SK-N-SH (cell line): Measurements from ENCODE around the gene GDE1. TPM values are rescaled to one million over a fixed set of nuclear protein-coding genes. Genes with fewer than 3 reads are reported as not detected.

Experiments used
- CTCF ChIA-PET: fragments of 300-600, 350-600 bp; formaldehyde crosslinking; extraction: SDS; loops from one replicate; lab custom pipeline; 2021; lab: Yijun Ruan, JAX
- POLR2A ChIA-PET: fragments of 350-600 bp; sonication (Branson Sonifier 250); formaldehyde crosslinking; extraction: SDS; loops from one replicate; lab custom pipeline; 2020; ENCODE audit warnings: antibody characterized with exemption, inconsistent platforms; lab: Yijun Ruan, JAX
- DNase-seq: peaks from one replicate; pipeline ENCODE4 v3.0.0; 2012
- H2AFZ ChIP-seq: fragments of 200-600 bp; sonication (generic); 2 replicates; pipeline ENCODE4 v1.8.1; 2016; ENCODE audit warnings: antibody characterized with exemption, mild to moderate bottlenecking, low read depth
- H3F3A ChIP-seq: fragments of 200-600 bp; sonication (generic); replicated peaks from 2 replicates; pipeline ENCODE3; 2016; ENCODE audit warnings: antibody characterized with exemption, mild to moderate bottlenecking; ENCODE audit not compliant: insufficient read depth
- H3K27ac ChIP-seq, 2 experiments: fragments of 200-500 bp in 1 of 2; fragments of 200-600 bp in 1 of 2; sonication (Bioruptor generic) in 1 of 2; sonication (generic), shearing (Covaris generic) in 1 of 2; 2 replicates each; pipeline versions ENCODE4 v1.5.1 to v1.6.1; 2014 to 2016; ENCODE audit warnings: low read depth in 2 of 2, inconsistent platforms in 1 of 2, low read length in 1 of 2, mild to moderate bottlenecking in 1 of 2, mixed read lengths in 1 of 2
- H3K27me3 ChIP-seq: fragments of 200-600 bp; sonication (generic), shearing (Covaris generic); 2 replicates; pipeline ENCODE4 v1.6.1; 2016; ENCODE audit warnings: mixed run types; ENCODE audit not compliant: insufficient read depth
- H3K36me3 ChIP-seq, 2 experiments: fragments of 200-500 bp in 1 of 2; fragments of 200-600 bp in 1 of 2; sonication (Bioruptor generic) in 1 of 2; sonication (generic) in 1 of 2; replicated peaks in 1 of 2; 2 replicates each; pipeline versions ENCODE3 to v1.5.1; 2014 to 2016; ENCODE audit warnings: low read length in 1 of 2, mild to moderate bottlenecking in 1 of 2; ENCODE audit not compliant: insufficient read depth in 2 of 2, control insufficient read depth in 1 of 2
- H3K4me1 ChIP-seq, 2 experiments: fragments of 200-500 bp in 1 of 2; fragments of 200-600 bp in 1 of 2; sonication (Bioruptor generic) in 1 of 2; sonication (generic), shearing (Covaris generic) in 1 of 2; 2 replicates each; pipeline versions ENCODE4 v1.5.1 to v1.6.1; 2014 to 2016; ENCODE audit warnings: low read depth in 1 of 2, low read length in 1 of 2, mixed run types in 1 of 2; ENCODE audit not compliant: insufficient read depth in 2 of 2, control insufficient read depth in 1 of 2
- H3K4me2 ChIP-seq: fragments of 200-600 bp; sonication (generic), shearing (Covaris generic); 2 replicates; pipeline ENCODE4 v1.6.1; 2017; ENCODE audit warnings: mixed run types
- H3K4me3 ChIP-seq, 2 experiments: fragments of 200-500 bp in 1 of 2; fragments of 200-600 bp in 1 of 2; sonication (Bioruptor generic) in 1 of 2; sonication (generic), shearing (Covaris generic) in 1 of 2; 2 replicates each; pipeline versions ENCODE4 v1.5.1 to v1.8.1; 2014 to 2016; ENCODE audit warnings: low read depth in 2 of 2, inconsistent platforms in 1 of 2, low read length in 1 of 2, mild to moderate bottlenecking in 1 of 2, mixed read lengths in 1 of 2, moderate library complexity in 1 of 2
- H3K79me2 ChIP-seq: fragments of 200-600 bp; sonication (generic); 2 replicates; pipeline ENCODE4 v1.8.1; 2017; ENCODE audit warnings: mild to moderate bottlenecking; ENCODE audit not compliant: insufficient read depth
- H3K9ac ChIP-seq: fragments of 200-600 bp; sonication (generic); 2 replicates; pipeline ENCODE4 v1.6.1; 2017; ENCODE audit warnings: mixed run types
- H3K9me2 ChIP-seq: fragments of 200-600 bp; sonication (generic); 2 replicates; pipeline ENCODE4 v1.6.1; 2017; ENCODE audit warnings: mixed run types
- H3K9me3 ChIP-seq: fragments of 200-600 bp; sonication (generic); 2 replicates; pipeline ENCODE4 v1.6.1; 2017; ENCODE audit warnings: mixed run types, mild to moderate bottlenecking, moderate library complexity
- H4K20me1 ChIP-seq: fragments of 200-600 bp; sonication (generic); 2 replicates; pipeline ENCODE4 v1.6.1; 2017; ENCODE audit warnings: mild to moderate bottlenecking, mixed run types; ENCODE audit not compliant: insufficient read depth
- CHD2 ChIP-seq: fragments of 150-350 bp; IDR thresholded peaks from 2 replicates; pipeline ENCODE4 v1.6.1; 2018; ENCODE audit warnings: low read length; ENCODE audit not compliant: partially characterized antibody
- ELF1 ChIP-seq: IDR thresholded peaks from 2 replicates; pipeline ENCODE4 v1.4.0; 2012
- FOXJ3 ChIP-seq: sonication (generic); formaldehyde crosslinking; IDR thresholded peaks from 2 replicates; pipeline ENCODE4 v1.5.1; 2020; ENCODE audit warnings: mild to moderate bottlenecking, missing genetic modification reagents
- GABPA ChIP-seq: IDR thresholded peaks from 2 replicates; pipeline ENCODE4 v1.4.0; 2012; ENCODE audit warnings: low read depth, mild to moderate bottlenecking
- MAX ChIP-seq: IDR thresholded peaks from 2 replicates; pipeline ENCODE4 v1.4.0; 2012; ENCODE audit warnings: low read depth
- NRF1 ChIP-seq: IDR thresholded peaks from 2 replicates; pipeline ENCODE4 v1.6.1; 2012; ENCODE audit warnings: low read depth, mild to moderate bottlenecking, low read length
- POLR2AphosphoS5 ChIP-seq: IDR thresholded peaks from 2 replicates; pipeline ENCODE4 v1.6.1; 2012; ENCODE audit warnings: low read depth, low read length
- RCOR1 ChIP-seq: fragments of 150-350 bp; IDR thresholded peaks from 2 replicates; pipeline ENCODE4 v1.6.1; 2017; ENCODE audit warnings: antibody characterized with exemption, low read length
- RXRA ChIP-seq: IDR thresholded peaks from 2 replicates; pipeline ENCODE4 v1.4.0; 2012; ENCODE audit warnings: low read depth, mild to moderate bottlenecking, borderline replicate concordance
- TAF1 ChIP-seq: IDR thresholded peaks from 2 replicates; pipeline ENCODE4 v1.6.1; 2012; ENCODE audit warnings: low read depth, mild to moderate bottlenecking, low read length, moderate library complexity, borderline replicate concordance
- TEAD4 ChIP-seq: IDR thresholded peaks from 2 replicates; pipeline ENCODE4 v1.4.0; 2012; ENCODE audit warnings: mild to moderate bottlenecking, borderline replicate concordance; ENCODE audit not compliant: insufficient read depth
- YY1 ChIP-seq: IDR thresholded peaks from 2 replicates; pipeline ENCODE4 v1.4.0; 2012; ENCODE audit warnings: low read depth, mild to moderate bottlenecking
- WGBS: methylation state at CpG from one replicate; pipeline ENCODE4 v1.1.6; 2017; ENCODE audit warnings: low lambda C conversion rate; 5-methylcytosine and 5-hydroxymethylcytosine counted together
- polyA plus RNA-seq, 3 experiments: library from polyadenylated mRNA; depleted of rRNA; stranded (reverse); fragments of >200 nt; gene quantifications; 2 replicates each; pipeline ENCODE4 v1.2.3, GENCODE V29; 2012

The GDE1 gene
- polyA plus RNA-seq, 1 of the 3 experiments (the other 2 are of a cell fraction) = 37.0 TPM

- H3F3A ChIP-seq = no peaks in the 10 kb centered on the region
- H3K9me3 ChIP-seq = no peaks in the 10 kb centered on the region
- H3K4me2 ChIP-seq = no peak overlapping the region
- TF ChIP-seq MAX = no peak
- no peak for TF ChIP-seq CHD2
- no peak for TF ChIP-seq GABPA
- no peak for TF ChIP-seq ELF1
- TF ChIP-seq RCOR1 = no peak
- 97% methylated on average over 2 of the region's 2 CpGs for WGBS
- no peak overlapping the region for H2AFZ ChIP-seq
- no peaks in the 10 kb centered on the region for H3K9me2 ChIP-seq
- no peak overlapping the region for H3K4me3 ChIP-seq
- ChIA-PET CTCF (interaction anchor here (1.1 to 8.6 kb wide), 4 partner anchors 14 to 422 kb away, joined by 3 to 82 read pairs (median 4); no protein-coding TSS in a partner anchor), POLR2A (no interaction called here)
- H3K4me1 ChIP-seq = no peaks in the 10 kb centered on the region
- no peak overlapping the region for H3K9ac ChIP-seq
- no peaks in the 10 kb centered on the region for H3K27me3 ChIP-seq
- H4K20me1 ChIP-seq = peaks cover 9% of the 10 kb centered on the region; the same call in 1 of the 2 replicates
- H3K79me2 ChIP-seq = no peaks in the 10 kb centered on the region
- no peak overlapping the region for H3K27ac ChIP-seq
- H3K36me3 ChIP-seq = peaks cover 48 to 59% of the 10 kb centered on the region in 2 experiments
- DNase-seq = no peak
Measured at GRCh38 chr16:19507867-19508266, 14.0 kb downstream of the GDE1 start.

GRCh38 chr16:19506965-19507364, 14.9 kb downstream of the GDE1 start:
- CTCF ChIA-PET = interaction anchor here (0.7 to 8.6 kb wide), 3 partner anchors 82 to 421 kb away, joined by 3 to 82 read pairs (median 3); no protein-coding TSS in a partner anchor
- TF ChIP-seq GABPA = no peak
- no peak for TF ChIP-seq RXRA
- TF ChIP-seq TEAD4 = no peak
- no peak for TF ChIP-seq NRF1
- TF ChIP-seq TAF1 = no peak
- TF ChIP-seq POLR2AphosphoS5 = no peak
- TF ChIP-seq ELF1 = no peak
- no peak for TF ChIP-seq CHD2
- no peak for TF ChIP-seq YY1
- no peak for TF ChIP-seq RCOR1
- TF ChIP-seq FOXJ3 (CRISPR knock-in tag) = no peak
- WGBS = 98% methylated on average over 4 of the region's 4 CpGs

More at GRCh38 chr16:19506965-19507364, 14.9 kb downstream of the GDE1 start:
- no peaks in the 10 kb centered on the region for H3K9me3 ChIP-seq
- no peak for DNase-seq
- no peaks in the 10 kb centered on the region for H3K27me3 ChIP-seq
- H3K36me3 ChIP-seq = peaks cover 44 to 64% of the 10 kb centered on the region in 2 experiments
- no peak overlapping the region for H3K4me2 ChIP-seq
- no peaks in the 10 kb centered on the region for H3K9me2 ChIP-seq
- H3K79me2 ChIP-seq = no peaks in the 10 kb centered on the region
- POLR2A ChIA-PET = no interaction called here
- no peaks in the 10 kb centered on the region for H3K4me1 ChIP-seq
- no peak overlapping the region for H3K4me3 ChIP-seq
- no peak overlapping the region for H2AFZ ChIP-seq
- peaks cover 9% of the 10 kb centered on the region; the same call in 1 of the 2 replicates for H4K20me1 ChIP-seq
- no peak overlapping the region for H3K27ac ChIP-seq
- no peak overlapping the region for H3K9ac ChIP-seq
- no peaks in the 10 kb centered on the region for H3F3A ChIP-seq
